ENCODE data around the gene IPO9.
A peak's percentile ranks its signal among the peaks of the same experiment; 100 is the strongest.

Gene IPO9

GRCh38 chr1:201906336-201906735 is 77.4 kb downstream of the IPO9 start:
- TF ChIP-seq CTCF (IDR thresholded peaks at IDR 0.05; ENCODE audit: control insufficient read depth, insufficient read depth, low read depth, low read length, missing control alignments): no peak
- H3K4me3 ChIP-seq (ENCODE audit: control insufficient read depth, low read depth, low read length): no peak overlapping the region
- no peak for DNase-seq (ENCODE audit: low read depth)

- no peak overlapping the region for H3K4me3 ChIP-seq (ENCODE audit: control insufficient read depth, low read depth, low read length)
- no peak for TF ChIP-seq CTCF (IDR thresholded peaks at IDR 0.05; ENCODE audit: control insufficient read depth, insufficient read depth, low read depth, low read length, missing control alignments)
- no peak for DNase-seq (ENCODE audit: low read depth)
Measured at GRCh38 chr1:201907621-201908020, 78.7 kb downstream of the IPO9 start.

GRCh38 chr1:201911826-201912571 is 83.0 kb downstream of the IPO9 start:
- no peak for DNase-seq (ENCODE audit: low read depth)
- H3K4me3 ChIP-seq (ENCODE audit: control insufficient read depth, low read depth, low read length): no peak overlapping the region
- no peak for TF ChIP-seq CTCF (IDR thresholded peaks at IDR 0.05; ENCODE audit: control insufficient read depth, insufficient read depth, low read depth, low read length, missing control alignments)

GRCh38 chr1:201912832-201913231 is 83.9 kb downstream of the IPO9 start:
- no peak for TF ChIP-seq CTCF (IDR thresholded peaks at IDR 0.05; ENCODE audit: control insufficient read depth, insufficient read depth, low read depth, low read length, missing control alignments)
- DNase-seq (ENCODE audit: low read depth): no peak

GRCh38 chr1:201914456-201915235 is 85.7 kb downstream of the IPO9 start:
- no peak for DNase-seq (ENCODE audit: low read depth)
- TF ChIP-seq CTCF (IDR thresholded peaks at IDR 0.05; ENCODE audit: control insufficient read depth, insufficient read depth, low read depth, low read length, missing control alignments): no peak
- H3K4me3 ChIP-seq (ENCODE audit: control insufficient read depth, low read depth, low read length): no peak overlapping the region

More at GRCh38 chr1:201912832-201913231, 83.9 kb downstream of the IPO9 start:
- no peak overlapping the region for H3K4me3 ChIP-seq (ENCODE audit: control insufficient read depth, low read depth, low read length)

GRCh38 chr1:201916649-201917249 is 87.8 kb downstream of the IPO9 start:
- no peak for TF ChIP-seq CTCF (IDR thresholded peaks at IDR 0.05; ENCODE audit: control insufficient read depth, insufficient read depth, low read depth, low read length, missing control alignments)
- no peak overlapping the region for H3K4me3 ChIP-seq (ENCODE audit: control insufficient read depth, low read depth, low read length)
- peak; percentile 53 for DNase-seq (ENCODE audit: low read depth)

All from AG09309 (cell line).